Panc1 (cell line): ENCODE results near the gene CNR2. TPM values are rescaled to one million over a fixed set of nuclear protein-coding genes. Genes with fewer than 3 reads are reported as not detected.

Experiments
- ATAC-seq: fragments of 200-7000 bp; cut with Tn5 transposase; 2 replicates; pipeline ENCODE4 v1.9.1; 2020; ENCODE audit warnings: mild to moderate bottlenecking, moderate library complexity
- BruUV-seq: library from RNA; stranded (reverse); fragments of 400-500 nt; replicated peaks from 2 replicates; lab custom pipeline; 2021; lab: Mats Ljungman, UMichigan
- CTCF ChIA-PET: fragments of 300-600 bp; sonication (Branson Sonifier 250); formaldehyde crosslinking; loops from one replicate; lab custom pipeline; 2022; ENCODE audit warnings: antibody characterized with exemption; lab: Charles Lee
- POLR2A ChIA-PET: fragments of 300-600 bp; sonication (Branson Sonifier 250); formaldehyde crosslinking; loops from one replicate; lab custom pipeline; 2022; ENCODE audit warnings: antibody characterized with exemption; lab: Charles Lee
- DNase-seq: peaks from one replicate; pipeline ENCODE4 v3.0.0-alpha.2; 2010; ENCODE audit warnings: low read depth, low spot score
- H3K27ac ChIP-seq: 2 replicates; pipeline ENCODE4 v1.5.1; 2011; ENCODE audit warnings: mild to moderate bottlenecking, low read length, inconsistent platforms
- H3K27me3 ChIP-seq: fragments of 200-500 bp; sonication (Bioruptor generic); 2 replicates; pipeline ENCODE4 v1.6.0; 2014; ENCODE audit warnings: low read length, inconsistent platforms; ENCODE audit not compliant: control insufficient read depth, insufficient read depth
- H3K36me3 ChIP-seq: fragments of 200-500 bp; sonication (Bioruptor generic); 2 replicates; pipeline ENCODE4 v1.5.1; 2014; ENCODE audit warnings: inconsistent platforms, mild to moderate bottlenecking, low read length, moderate library complexity; ENCODE audit not compliant: control insufficient read depth, insufficient read depth
- H3K4me1 ChIP-seq: 2 replicates; pipeline ENCODE4 v1.5.1; 2011; ENCODE audit warnings: inconsistent platforms, mild to moderate bottlenecking, low read length, moderate library complexity; ENCODE audit not compliant: control insufficient read depth, insufficient read depth
- H3K4me3 ChIP-seq, 2 experiments: 2 replicates each; pipeline ENCODE4 v1.5.1; 2011 to 2012; ENCODE audit warnings: low read depth in 2 of 2, low read length in 2 of 2, mild to moderate bottlenecking in 2 of 2, inconsistent platforms in 1 of 2, moderate library complexity in 1 of 2
- H3K9me3 ChIP-seq: fragments of 200-500 bp; sonication (Bioruptor generic); 2 replicates; pipeline ENCODE4 v1.5.1; 2014; ENCODE audit warnings: low read depth, mild to moderate bottlenecking, inconsistent platforms, low read length, moderate library complexity; ENCODE audit not compliant: control insufficient read depth, insufficient read depth
- POLR2AphosphoS5 ChIP-seq: IDR thresholded peaks from 2 replicates; pipeline ENCODE4 v1.6.1; 2012; ENCODE audit warnings: mild to moderate bottlenecking, low read depth, low read length, moderate library complexity
- SIN3A ChIP-seq: IDR thresholded peaks from 2 replicates; pipeline ENCODE4 v1.6.1; 2012; ENCODE audit warnings: low read depth, mild to moderate bottlenecking, low read length, moderate library complexity, borderline replicate concordance; ENCODE audit not compliant: insufficient read depth
- TCF7L2 ChIP-seq: IDR thresholded peaks from 2 replicates; pipeline ENCODE4 v1.6.1; 2011; ENCODE audit warnings: mild to moderate bottlenecking, low read depth, low read length, inconsistent platforms
- in situ Hi-C: cut with HindIII; loops from 2 replicates; pipeline ENCODE4 v1.10.0; 2016; ENCODE audit warnings: low sequenced_read_pairs, low pct_unique_long_range_greater_than_20kb
- intact Hi-C: fragments of 100-400 bp; cut with micrococcal nuclease; formaldehyde crosslinking; loops from one replicate; pipeline ENCODE4 v1.10.0; 2022; ENCODE audit not compliant: unreplicated experiment
- total RNA-seq: library from RNA; stranded (reverse); gene quantifications from one replicate; pipeline ENCODE4 v1.2.1, GENCODE V29; 2021; ENCODE audit not compliant: unreplicated experiment
- TF ChIP-seq, protein P1 (sequence below), 2 experiments: IDR thresholded peaks; 2 replicates each; pipeline ENCODE4 v1.6.1; 2011 to 2012; ENCODE audit warnings: low read depth in 2 of 2, control low read depth in 1 of 2, low read length in 1 of 2, mild to moderate bottlenecking in 1 of 2, moderate library complexity in 1 of 2; ENCODE audit not compliant: insufficient read depth in 1 of 2
- TF ChIP-seq, protein P2 (sequence below): fragments of 450-650 bp; IDR thresholded peaks from 2 replicates; pipeline ENCODE4 v1.5.1; 2017; ENCODE audit warnings: mild to moderate bottlenecking

The CNR2 gene
- total RNA-seq, 1 experiment from 2014 or later: not detected

DNA sequence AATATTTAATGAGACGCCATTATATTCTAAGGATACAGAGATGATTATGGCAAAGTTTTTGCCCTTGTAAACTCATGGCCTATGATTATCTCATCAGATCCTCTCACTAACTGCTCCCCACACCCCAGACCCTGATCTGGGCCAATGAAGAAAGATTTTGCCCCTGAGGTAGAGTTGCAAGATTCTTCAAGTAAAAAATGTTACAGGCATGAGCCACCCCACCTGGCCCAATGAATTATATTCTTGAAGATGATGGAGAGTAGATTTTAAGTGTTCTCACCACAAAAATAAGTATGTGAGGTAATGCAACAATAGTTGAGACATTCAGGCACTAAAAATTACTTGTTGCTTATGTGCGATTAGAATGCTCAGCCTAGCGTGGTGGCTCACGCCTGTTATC lies 1.8 kb upstream of the CNR2 start:
- BruUV-seq: no TSS peak
- Histone ChIP-seq H3K9me3 (no peaks in the 10 kb centered on the region), H3K27ac (no peak overlapping the region), H3K36me3 (no peaks in the 10 kb centered on the region), H3K4me3 (no peak overlapping the region), H3K4me1 (no peaks in the 10 kb centered on the region), H3K27me3 (no peaks in the 10 kb centered on the region)
- ChIA-PET POLR2A (interaction anchor here (0.6 kb wide), 1 partner anchor 121 kb away, joined by 7 read pairs; no protein-coding TSS in a partner anchor), CTCF (interaction anchor here (0.6 kb wide), 1 partner anchor 11 kb away, joined by 3 read pairs; no protein-coding TSS in a partner anchor)
- no peak for DNase-seq
- no peak for ATAC-seq
- TF ChIP-seq, protein P1, sequence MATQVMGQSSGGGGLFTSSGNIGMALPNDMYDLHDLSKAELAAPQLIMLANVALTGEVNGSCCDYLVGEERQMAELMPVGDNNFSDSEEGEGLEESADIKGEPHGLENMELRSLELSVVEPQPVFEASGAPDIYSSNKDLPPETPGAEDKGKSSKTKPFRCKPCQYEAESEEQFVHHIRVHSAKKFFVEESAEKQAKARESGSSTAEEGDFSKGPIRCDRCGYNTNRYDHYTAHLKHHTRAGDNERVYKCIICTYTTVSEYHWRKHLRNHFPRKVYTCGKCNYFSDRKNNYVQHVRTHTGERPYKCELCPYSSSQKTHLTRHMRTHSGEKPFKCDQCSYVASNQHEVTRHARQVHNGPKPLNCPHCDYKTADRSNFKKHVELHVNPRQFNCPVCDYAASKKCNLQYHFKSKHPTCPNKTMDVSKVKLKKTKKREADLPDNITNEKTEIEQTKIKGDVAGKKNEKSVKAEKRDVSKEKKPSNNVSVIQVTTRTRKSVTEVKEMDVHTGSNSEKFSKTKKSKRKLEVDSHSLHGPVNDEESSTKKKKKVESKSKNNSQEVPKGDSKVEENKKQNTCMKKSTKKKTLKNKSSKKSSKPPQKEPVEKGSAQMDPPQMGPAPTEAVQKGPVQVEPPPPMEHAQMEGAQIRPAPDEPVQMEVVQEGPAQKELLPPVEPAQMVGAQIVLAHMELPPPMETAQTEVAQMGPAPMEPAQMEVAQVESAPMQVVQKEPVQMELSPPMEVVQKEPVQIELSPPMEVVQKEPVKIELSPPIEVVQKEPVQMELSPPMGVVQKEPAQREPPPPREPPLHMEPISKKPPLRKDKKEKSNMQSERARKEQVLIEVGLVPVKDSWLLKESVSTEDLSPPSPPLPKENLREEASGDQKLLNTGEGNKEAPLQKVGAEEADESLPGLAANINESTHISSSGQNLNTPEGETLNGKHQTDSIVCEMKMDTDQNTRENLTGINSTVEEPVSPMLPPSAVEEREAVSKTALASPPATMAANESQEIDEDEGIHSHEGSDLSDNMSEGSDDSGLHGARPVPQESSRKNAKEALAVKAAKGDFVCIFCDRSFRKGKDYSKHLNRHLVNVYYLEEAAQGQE (IDR thresholded peaks at IDR 0.05; ENCODE audit: insufficient read depth in 1 of 2, low read depth in 2 of 2, low read length in 1 of 2): no peak
- TF ChIP-seq SIN3A: no peak
- no peak for TF ChIP-seq POLR2AphosphoS5
- no peak for TF ChIP-seq TCF7L2
- TF ChIP-seq, protein P2, sequence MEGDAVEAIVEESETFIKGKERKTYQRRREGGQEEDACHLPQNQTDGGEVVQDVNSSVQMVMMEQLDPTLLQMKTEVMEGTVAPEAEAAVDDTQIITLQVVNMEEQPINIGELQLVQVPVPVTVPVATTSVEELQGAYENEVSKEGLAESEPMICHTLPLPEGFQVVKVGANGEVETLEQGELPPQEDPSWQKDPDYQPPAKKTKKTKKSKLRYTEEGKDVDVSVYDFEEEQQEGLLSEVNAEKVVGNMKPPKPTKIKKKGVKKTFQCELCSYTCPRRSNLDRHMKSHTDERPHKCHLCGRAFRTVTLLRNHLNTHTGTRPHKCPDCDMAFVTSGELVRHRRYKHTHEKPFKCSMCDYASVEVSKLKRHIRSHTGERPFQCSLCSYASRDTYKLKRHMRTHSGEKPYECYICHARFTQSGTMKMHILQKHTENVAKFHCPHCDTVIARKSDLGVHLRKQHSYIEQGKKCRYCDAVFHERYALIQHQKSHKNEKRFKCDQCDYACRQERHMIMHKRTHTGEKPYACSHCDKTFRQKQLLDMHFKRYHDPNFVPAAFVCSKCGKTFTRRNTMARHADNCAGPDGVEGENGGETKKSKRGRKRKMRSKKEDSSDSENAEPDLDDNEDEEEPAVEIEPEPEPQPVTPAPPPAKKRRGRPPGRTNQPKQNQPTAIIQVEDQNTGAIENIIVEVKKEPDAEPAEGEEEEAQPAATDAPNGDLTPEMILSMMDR: no peak
- intact Hi-C loops (loop anchor here (10.0 kb wide), 1 partner anchor 100 kb away; no protein-coding TSS in a partner anchor), in situ Hi-C loops (no loop called here)

DNA sequence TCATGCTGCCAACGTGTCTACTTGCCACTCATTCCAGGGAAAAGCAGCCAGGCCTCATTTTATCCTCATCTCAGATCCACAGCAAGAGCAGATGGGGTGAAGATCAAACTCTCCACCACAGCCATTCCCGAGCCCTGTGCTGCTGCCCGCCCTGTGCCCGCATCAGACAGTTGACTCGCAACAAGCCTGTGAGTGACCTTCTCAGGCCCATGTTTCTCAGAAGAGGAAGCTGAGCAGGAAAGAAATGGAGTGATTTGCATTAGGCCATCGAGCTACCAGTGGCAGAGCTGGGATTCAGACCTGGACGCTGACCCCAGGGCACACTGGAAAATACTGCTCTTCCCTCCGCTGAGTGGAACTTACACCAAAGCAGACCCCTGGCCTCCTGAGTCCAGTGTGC lies 1.2 kb downstream of the CNR2 start:
- ATAC-seq: no peak
- Histone ChIP-seq H3K27ac (no peak overlapping the region), H3K4me3 (no peak overlapping the region), H3K36me3 (no peaks in the 10 kb centered on the region), H3K4me1 (no peaks in the 10 kb centered on the region), H3K27me3 (no peaks in the 10 kb centered on the region), H3K9me3 (no peaks in the 10 kb centered on the region)
- in situ Hi-C loops: no loop called here
- ChIA-PET CTCF (no interaction called here), POLR2A (no interaction called here)
- TF ChIP-seq SIN3A (no peak), POLR2AphosphoS5 (no peak)
- TF ChIP-seq, protein P2: no peak
- BruUV-seq: no TSS peak
- intact Hi-C loops: loop anchor here (10.0 kb wide), 1 partner anchor 97 kb away; no protein-coding TSS in a partner anchor
- no peak for DNase-seq
